A549 treated with AZD9567 at 1 μM for 4 hours (cell line): ENCODE measurements around the gene ZNF799. TPM values are rescaled to one million over a fixed set of nuclear protein-coding genes. Genes with fewer than 3 reads are reported as not detected.

Experiments
- total RNA-seq: library from RNA; stranded (reverse); fragments of 200-300 nt; extraction: Qiagen RNA extraction; gene quantifications from 5 replicates; pipeline ENCODE4 v1.2.3, GENCODE V29; 2022; ENCODE audit not compliant: insufficient read depth

The ZNF799 gene
- 1.5 to 3.3 TPM (median 1.7 TPM) in 5 replicates for total RNA-seq

GRCh38 chr19:12400633-12401502, at the start of gene ZNF799:
ZNF799 (minus strand) TSS chr19:12401271; CDS start chr19:12401070, 201 bp downstream.

GRCh38 chr19:12440541-12441316, 39.7 kb upstream of the ZNF799 start, which contains the start of gene ZNF443:
ZNF443 (minus strand) TSS chr19:12441021; CDS start chr19:12440914, 107 bp downstream.

GRCh38 chr19:12365236-12366162, 35.6 kb downstream of the ZNF799 start, which contains the start of gene ZNF442:
ZNF442 (minus strand) TSS chr19:12365683; CDS start chr19:12363631, 2,052 bp downstream.

Other genes with a start within 250 kb of the ZNF799 start
- gene ZNF625, start 244.5 kb downstream of the ZNF799 start, total RNA-seq: not detected in 5 replicates
- 1.4 to 3.9 TPM (median 1.7 TPM) in 5 replicates for gene ZNF136, start 238.2 kb downstream of the ZNF799 start, total RNA-seq
- 0.59 to 0.85 TPM (median 0.76 TPM) in 5 replicates for gene ZNF44, start 106.4 kb downstream of the ZNF799 start, total RNA-seq
- gene ZNF563, start 67.6 kb downstream of the ZNF799 start, total RNA-seq: not detected in 5 replicates
- not detected in 5 replicates for gene ZNF442, start 35.6 kb downstream of the ZNF799 start, total RNA-seq
- gene ZNF443, start 39.8 kb upstream of the ZNF799 start, total RNA-seq: 0.93 to 1.1 TPM (median 1.0 TPM) in 5 replicates
- not detected in 5 replicates for gene ZNF709, start 83.5 kb upstream of the ZNF799 start, total RNA-seq
- 1.8 to 2.4 TPM (median 2.1 TPM) in 5 replicates for gene ZNF564, start 150.2 kb upstream of the ZNF799 start, total RNA-seq
- gene ZNF490, start 209.5 kb upstream of the ZNF799 start, total RNA-seq: 0.54 to 3.3 TPM (median 0.66 TPM) in 5 replicates
- 4.5 to 11.0 TPM (median 5.7 TPM) in 5 replicates for gene ZNF791, start 209.6 kb upstream of the ZNF799 start, total RNA-seq